ENCODE results near the gene CBFA2T2.
A peak's percentile ranks its signal among the peaks of the same experiment; 100 is the strongest.
"Not testable (repeated sequence)": the region's sequence is repeated elsewhere in the genome, so short reads cannot be mapped to it uniquely, and the experiment has no call there.

Gene CBFA2T2

GRCh38 chr20:33549229-33549999 lies 59.5 kb downstream of the CBFA2T2 start:
- no peak for DNase-seq (ENCODE audit: low read depth, low spot score)

GRCh38 chr20:33551778-33552177 lies 61.9 kb downstream of the CBFA2T2 start:
- DNase-seq (ENCODE audit: low read depth, low spot score), result no peak

- DNase-seq (ENCODE audit: low read depth, low spot score), result no peak
These were observed 62.6 kb downstream of the CBFA2T2 start for GRCh38 chr20:33552519-33552918.

- DNase-seq (ENCODE audit: low read depth, low spot score), result no peak
These were observed 63.6 kb downstream of the CBFA2T2 start for GRCh38 chr20:33553516-33553915.

DNA sequence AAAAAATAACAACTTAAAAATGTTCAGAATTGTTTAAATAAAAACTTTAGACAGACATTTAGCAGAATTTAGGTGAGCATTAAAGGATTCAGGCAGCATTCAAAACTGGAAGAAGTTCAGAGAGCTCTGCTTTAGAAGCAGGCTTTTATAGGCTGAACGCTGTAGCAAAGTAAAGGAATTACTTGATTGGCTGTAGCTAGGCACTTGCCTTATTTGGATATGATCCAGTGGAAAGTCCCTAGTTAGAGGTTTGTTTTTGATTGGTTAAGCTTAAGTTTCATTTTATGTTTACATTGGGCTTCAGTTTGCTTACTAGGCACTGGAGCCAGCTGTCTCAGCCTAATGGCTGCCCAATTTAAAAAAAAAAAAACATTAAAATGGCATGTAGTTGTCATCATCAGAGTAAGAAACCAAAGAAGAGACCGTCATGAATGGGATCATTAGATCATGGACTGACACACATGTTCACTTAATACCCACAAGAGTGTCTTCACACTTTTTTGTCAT lies 65.1 kb downstream of the CBFA2T2 start:
- peak; percentile 85 for DNase-seq (ENCODE audit: low read depth, low spot score)

- DNase-seq (ENCODE audit: low read depth, low spot score), result no peak
These were observed 65.9 kb downstream of the CBFA2T2 start for GRCh38 chr20:33555755-33556154.

DNA sequence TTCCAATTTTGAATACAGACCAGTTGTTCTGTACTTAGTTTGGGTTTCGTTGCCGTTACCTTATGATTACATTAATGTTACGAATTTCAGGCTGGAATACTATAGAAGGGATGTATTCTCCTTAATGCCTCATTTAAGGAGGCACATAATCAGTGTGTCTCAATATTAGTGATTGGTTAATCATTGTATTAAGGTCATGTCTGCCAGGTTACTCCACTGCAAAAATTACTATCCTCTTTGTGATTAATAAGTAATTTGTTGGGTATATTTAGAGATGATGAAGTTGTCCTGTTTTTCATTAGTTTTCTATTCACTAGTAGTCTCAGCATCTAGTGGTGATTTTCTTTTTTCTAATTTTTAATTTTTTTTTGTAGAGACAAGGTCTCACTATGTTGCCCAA lies 66.3 kb downstream of the CBFA2T2 start:
- no peak for DNase-seq (ENCODE audit: low read depth, low spot score)

GRCh38 chr20:33558348-33559144 lies 68.7 kb downstream of the CBFA2T2 start:
- no peak for DNase-seq (ENCODE audit: low read depth, low spot score)

GRCh38 chr20:33559212-33559611 lies 69.3 kb downstream of the CBFA2T2 start:
- DNase-seq (ENCODE audit: low read depth, low spot score), result no peak

DNA sequence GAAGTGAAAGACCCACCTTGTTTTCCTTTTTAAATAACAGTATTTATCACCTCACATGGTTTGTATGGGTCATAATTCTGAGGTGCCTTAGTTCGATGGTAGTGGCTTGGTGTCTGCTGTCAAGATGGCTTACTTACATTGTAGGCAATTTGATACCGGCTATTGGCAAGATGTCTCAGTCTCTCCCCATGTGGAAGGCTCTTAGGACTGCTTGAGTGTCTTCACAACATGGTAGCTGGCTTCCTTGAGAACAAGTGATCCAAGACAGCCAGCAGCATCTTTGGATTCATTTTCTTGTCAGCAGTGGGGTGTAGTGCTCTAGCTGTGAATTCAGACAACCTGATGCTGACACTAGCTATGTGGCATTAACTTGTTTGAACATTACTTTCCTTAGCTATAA lies 70.1 kb downstream of the CBFA2T2 start:
- no peak for DNase-seq (ENCODE audit: low read depth, low spot score)

DNA sequence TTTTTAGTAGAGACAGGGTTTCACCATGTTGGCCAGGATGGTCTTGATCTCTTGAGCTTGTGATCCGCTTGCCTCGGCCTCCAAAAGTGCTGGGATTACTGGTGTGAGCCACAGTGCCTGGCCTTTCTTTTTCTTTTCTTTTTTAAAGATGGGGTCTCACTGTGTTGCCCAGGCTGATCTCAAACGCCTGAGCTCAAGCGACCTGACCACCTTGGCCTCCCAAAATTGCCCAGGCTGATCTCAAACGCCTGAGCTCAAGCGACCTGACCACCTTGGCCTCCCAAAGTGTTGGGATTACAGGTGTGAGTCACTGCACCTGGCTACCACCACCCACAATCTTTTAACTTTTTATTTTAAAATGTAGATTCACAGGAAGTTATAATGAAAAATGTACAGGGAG lies 71.2 kb downstream of the CBFA2T2 start:
- not testable (repeated sequence) for DNase-seq (ENCODE audit: low read depth, low spot score)

- no peak for DNase-seq (ENCODE audit: low read depth, low spot score)
These were observed 72.1 kb downstream of the CBFA2T2 start for GRCh38 chr20:33561692-33562601.

DNA sequence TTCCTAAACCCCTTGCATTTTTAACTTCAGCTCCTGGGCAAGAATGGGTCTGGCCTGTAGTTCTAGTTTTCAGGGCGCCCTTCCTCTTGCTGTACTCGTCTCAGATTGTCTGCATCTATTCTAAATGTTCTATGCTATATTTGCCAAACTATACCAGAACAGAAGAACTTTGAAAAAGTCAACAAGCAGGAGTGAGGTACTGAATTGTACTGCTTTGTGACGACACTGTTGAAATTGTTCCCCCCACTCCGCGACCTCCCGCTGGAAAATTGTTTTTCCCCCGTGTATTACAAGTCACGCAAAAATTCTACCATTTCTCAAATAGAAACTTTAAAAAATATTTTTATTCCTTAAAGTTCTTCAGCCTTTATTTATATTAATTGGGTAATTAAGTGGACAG lies 73.9 kb downstream of the CBFA2T2 start:
- no peak for DNase-seq (ENCODE audit: low read depth, low spot score)

- DNase-seq (ENCODE audit: low read depth, low spot score), result no peak
These were observed 77.1 kb downstream of the CBFA2T2 start for GRCh38 chr20:33566781-33567603.

DNA sequence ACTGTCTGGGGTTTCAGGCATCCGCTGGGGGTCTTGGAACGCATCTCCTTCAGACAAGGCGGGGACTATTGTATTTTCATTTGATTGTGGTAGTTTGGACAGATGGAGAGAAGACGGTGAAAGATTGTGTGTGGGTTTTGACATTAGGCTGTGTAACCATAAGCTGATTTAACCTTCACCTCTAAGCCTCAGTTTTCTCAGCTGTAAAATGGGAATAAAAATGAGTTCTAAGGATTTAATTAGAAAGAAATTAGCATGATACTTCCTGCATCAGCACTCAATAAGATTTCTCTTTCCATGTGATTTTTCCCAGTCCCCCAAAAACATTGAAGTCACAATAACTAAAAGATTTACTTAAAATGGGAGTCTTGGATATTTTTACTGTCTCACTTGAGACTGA lies 78.1 kb downstream of the CBFA2T2 start:
- DNase-seq (ENCODE audit: low read depth, low spot score), result no peak

- no peak for DNase-seq (ENCODE audit: low read depth, low spot score)
These were observed 78.5 kb downstream of the CBFA2T2 start for GRCh38 chr20:33568378-33568777.

- DNase-seq (ENCODE audit: low read depth, low spot score), result no peak
These were observed 79.2 kb downstream of the CBFA2T2 start for GRCh38 chr20:33568868-33569801.

DNA sequence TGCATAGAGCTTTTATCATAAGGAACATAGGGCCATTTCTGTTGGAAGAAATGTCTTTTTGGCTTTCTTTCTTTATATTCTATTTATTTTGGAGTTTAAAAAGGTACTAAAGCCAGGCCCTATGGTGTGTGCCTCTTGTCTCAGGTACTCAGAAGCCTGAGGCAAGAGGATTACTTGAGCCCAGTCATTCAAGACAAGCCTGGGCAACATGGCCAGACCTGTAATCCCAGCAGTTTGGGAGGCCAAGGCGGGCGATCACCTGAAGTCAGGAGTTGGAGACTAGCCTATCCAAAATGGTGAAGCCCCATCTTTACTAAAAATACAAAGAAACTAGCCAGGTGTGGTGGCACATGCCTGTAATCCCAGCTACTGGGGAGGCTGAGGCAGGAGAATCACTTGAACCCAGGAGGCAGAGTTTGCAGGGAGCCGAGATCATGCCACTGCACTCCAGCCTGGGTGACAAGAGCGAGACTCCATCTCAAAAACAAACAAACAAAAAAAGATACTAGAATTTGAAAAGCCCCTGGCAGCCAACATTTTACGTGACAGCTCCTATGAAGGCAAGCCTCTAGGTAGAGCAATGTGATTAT lies 80.0 kb downstream of the CBFA2T2 start:
- no peak for DNase-seq (ENCODE audit: low read depth, low spot score)

DNA sequence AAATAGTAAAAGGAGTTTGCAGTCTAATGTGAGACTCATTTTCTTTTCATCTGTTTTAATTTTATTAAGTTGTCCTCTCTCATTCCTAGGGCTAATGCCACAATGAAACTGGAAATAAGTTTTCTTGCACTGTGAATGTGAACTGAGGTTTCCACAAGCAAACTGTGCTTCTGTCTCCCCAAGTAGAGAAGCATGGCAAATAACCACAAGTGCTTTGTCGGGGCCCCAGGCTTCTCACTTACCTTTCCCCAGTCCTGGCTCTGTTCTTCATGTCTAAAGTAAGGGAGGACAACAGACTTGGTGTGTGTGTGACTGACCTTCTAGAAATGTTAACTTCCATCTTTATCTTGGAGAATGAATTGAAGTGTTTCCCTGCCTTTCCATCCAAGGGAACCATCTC lies 80.8 kb downstream of the CBFA2T2 start:
- DNase-seq (ENCODE audit: low read depth, low spot score), result no peak
